WTC11 (cell line): Measurements from ENCODE around the gene HMX3. TPM values are rescaled to one million over a fixed set of nuclear protein-coding genes. Genes with fewer than 3 reads are reported as not detected.

ENCODE experiments used
- ATAC-seq: fragments of 200-7000 bp; cut with Tn5 transposase; 2 replicates; pipeline ENCODE4 v1.10.0; 2021; ENCODE audit warnings: mild to moderate bottlenecking, moderate library complexity
- CTCF ChIA-PET: fragments of 300-600 bp; sonication (Branson Sonifier 250); formaldehyde crosslinking; loops from one replicate; lab custom pipeline; 2021; ENCODE audit warnings: antibody characterized with exemption; lab: Charles Lee
- POLR2A ChIA-PET: fragments of 350-600 bp; sonication (Branson Sonifier 250); formaldehyde crosslinking; loops from one replicate; lab custom pipeline; 2021; ENCODE audit warnings: antibody characterized with exemption; lab: Charles Lee
- DNase-seq: peaks from one replicate; pipeline ENCODE4 v3.0.0; 2021; ENCODE audit warnings: low spot score
- H3K27ac Mint-ChIP-seq: 2 replicates; pipeline ENCODE4 v1.8.0; 2021; ENCODE audit warnings: mixed read lengths
- H3K27me3 Mint-ChIP-seq: 2 replicates; pipeline ENCODE4 v1.8.0; 2021; ENCODE audit warnings: low read depth, mild to moderate bottlenecking, moderate library complexity, mixed read lengths
- H3K36me3 Mint-ChIP-seq: 2 replicates; pipeline ENCODE4 v1.8.0; 2021; ENCODE audit warnings: mixed read lengths
- H3K4me1 Mint-ChIP-seq: 2 replicates; pipeline ENCODE4 v1.8.0; 2022; ENCODE audit warnings: mixed read lengths
- H3K4me3 Mint-ChIP-seq: 2 replicates; pipeline ENCODE4 v1.8.0; 2021; ENCODE audit warnings: mild to moderate bottlenecking, moderate library complexity, mixed read lengths
- H3K9me3 Mint-ChIP-seq: 2 replicates; pipeline ENCODE4 v1.8.0; 2021; ENCODE audit warnings: mixed read lengths
- AFF4 ChIP-seq: sonication (generic); formaldehyde crosslinking; IDR thresholded peaks from 2 replicates; pipeline ENCODE4 v1.8.1; 2023; ENCODE audit warnings: mild to moderate bottlenecking, missing genetic modification reagents, borderline replicate concordance
- CREM ChIP-seq: sonication (generic); formaldehyde crosslinking; IDR thresholded peaks from 2 replicates; pipeline ENCODE4 v1.8.1; 2022; ENCODE audit warnings: mild to moderate bottlenecking, missing genetic modification reagents, moderate library complexity
- ERG ChIP-seq: fragments of 250-450 bp; sonication (Bioruptor Pico); IDR thresholded peaks from 2 replicates; pipeline ENCODE4 v1.8.0; 2021; ENCODE audit warnings: mild to moderate bottlenecking
- ESRRA ChIP-seq: sonication (generic); formaldehyde crosslinking; IDR thresholded peaks from 2 replicates; pipeline ENCODE4 v1.8.1; 2022; ENCODE audit warnings: mild to moderate bottlenecking, missing genetic modification reagents, borderline replicate concordance
- FOXJ3 ChIP-seq: sonication (generic); formaldehyde crosslinking; IDR thresholded peaks from 2 replicates; pipeline ENCODE4 v1.9.0; 2021; ENCODE audit warnings: missing genetic modification reagents, mild to moderate bottlenecking, borderline replicate concordance
- GABPB1 ChIP-seq: sonication (generic); formaldehyde crosslinking; IDR thresholded peaks from 2 replicates; pipeline ENCODE4 v1.8.1; 2023; ENCODE audit warnings: mild to moderate bottlenecking, missing genetic modification reagents
- GRHL2 ChIP-seq: fragments of 250-450 bp; sonication (Bioruptor Pico); IDR thresholded peaks from 2 replicates; pipeline ENCODE4 v1.8.0; 2022; ENCODE audit warnings: mild to moderate bottlenecking, moderate library complexity; ENCODE audit not compliant: insufficient replicate concordance, severe bottlenecking
- JAZF1 ChIP-seq: fragments of 250-450 bp; sonication (Bioruptor Pico); IDR thresholded peaks from 2 replicates; pipeline ENCODE4 v1.9.0; 2021; ENCODE audit warnings: moderate library complexity, mild to moderate bottlenecking, inconsistent platforms
- NFE2L1 ChIP-seq: sonication (generic); formaldehyde crosslinking; IDR thresholded peaks from 2 replicates; pipeline ENCODE4 v1.8.1; 2023; ENCODE audit warnings: missing genetic modification reagents
- PRDM15 ChIP-seq: sonication (generic); formaldehyde crosslinking; IDR thresholded peaks from 2 replicates; pipeline ENCODE4 v1.8.0; 2022; ENCODE audit warnings: missing genetic modification reagents
- PRRX2 ChIP-seq: fragments of 250-450 bp; sonication (Bioruptor Pico); IDR thresholded peaks from 2 replicates; pipeline ENCODE4 v1.8.0; 2021; ENCODE audit warnings: mild to moderate bottlenecking
- RORB ChIP-seq: fragments of 250-450 bp; sonication (Bioruptor Pico); IDR thresholded peaks from 2 replicates; pipeline ENCODE4 v1.9.0; 2021; ENCODE audit warnings: mild to moderate bottlenecking
- SP1 ChIP-seq: sonication (generic); formaldehyde crosslinking; conservative IDR thresholded peaks from 2 replicates; pipeline ENCODE4 v1.8.1; 2022; ENCODE audit warnings: missing genetic modification reagents
- TEAD1 ChIP-seq: sonication (generic); formaldehyde crosslinking; IDR thresholded peaks from 2 replicates; pipeline ENCODE4 v1.8.0; 2022; ENCODE audit warnings: mild to moderate bottlenecking, missing genetic modification reagents
- TEAD4 ChIP-seq: sonication (generic); formaldehyde crosslinking; IDR thresholded peaks from 2 replicates; pipeline ENCODE4 v1.8.0; 2022; ENCODE audit warnings: mild to moderate bottlenecking, missing genetic modification reagents
- ZNF138 ChIP-seq: sonication (generic); formaldehyde crosslinking; conservative IDR thresholded peaks from 2 replicates; pipeline ENCODE4 v1.8.1; 2022; ENCODE audit warnings: mild to moderate bottlenecking, moderate library complexity, missing genetic modification reagents
- ZNF281 ChIP-seq: sonication (generic); formaldehyde crosslinking; IDR thresholded peaks from 2 replicates; pipeline ENCODE4 v1.8.0; 2023; ENCODE audit warnings: mild to moderate bottlenecking, missing genetic modification reagents
- ZNF416 ChIP-seq: fragments of 250-450 bp; sonication (Bioruptor Pico); IDR thresholded peaks from 2 replicates; pipeline ENCODE4 v1.9.0; 2021; ENCODE audit warnings: mild to moderate bottlenecking, inconsistent platforms
- ZNF671 ChIP-seq: fragments of 250-450 bp; sonication (Bioruptor Pico); IDR thresholded peaks from 2 replicates; pipeline ENCODE4 v1.8.0; 2021; ENCODE audit warnings: mild to moderate bottlenecking
- total RNA-seq: library from RNA; stranded (reverse); gene quantifications from 3 replicates; pipeline ENCODE4 v1.2.3, GENCODE V29; 2021

Gene HMX3
- total RNA-seq, 1 experiment from 2014 or later, result not detected

GRCh38 chr10:123132576-123133477 lies 2.9 kb upstream of the HMX3 start (continued):
- TF ChIP-seq ERG (CRISPR knock-in tag), result no peak
- TF ChIP-seq CREM (CRISPR knock-in tag), result 0 out of 2 replicates have a peak, but pooled peaks have one; percentile 8
- no peak for TF ChIP-seq ZNF671 (CRISPR knock-in tag)
- 0 out of 2 replicates have a peak, but pooled peaks have one; percentile 43 for TF ChIP-seq ZNF138

- H3K27ac Mint-ChIP-seq, result no peak overlapping the region
- peaks cover 29% of the 10 kb centered on the region for H3K4me1 Mint-ChIP-seq
- TF ChIP-seq GABPB1 (CRISPR knock-in tag) (no peak), PRDM15 (CRISPR knock-in tag) (0 out of 2 replicates have a peak, but pooled peaks have one; percentile 11), SP1 (no peak), RORB (no peak), GRHL2 (CRISPR knock-in tag) (no peak)
- POLR2A ChIA-PET, result interaction anchor here (0.5 to 1.8 kb wide), 3 partner anchors 17 to 1996 kb away, joined by 4 to 6 read pairs (median 4); partner anchors contain the start of gene BUB3
- no peaks in the 10 kb centered on the region for H3K36me3 Mint-ChIP-seq
- DNase-seq (no peak), ATAC-seq (peak; percentile 1; the same call in 1 of the 2 replicates)
- H3K4me3 Mint-ChIP-seq, result peak overlapping the region; percentile 75
- peaks cover 96% of the 10 kb centered on the region for H3K27me3 Mint-ChIP-seq
- CTCF ChIA-PET, result interaction anchor here (0.6 to 2.9 kb wide), 19 partner anchors 10 to 425 kb away, joined by 3 to 36 read pairs (median 4); partner anchors contain the start of gene BUB3
- no peaks in the 10 kb centered on the region for H3K9me3 Mint-ChIP-seq
Measured at GRCh38 chr10:123133541-123134342, 2.0 kb upstream of the HMX3 start.

GRCh38 chr10:123134343-123134914 lies 1.3 kb upstream of the HMX3 start:
- H3K9me3 Mint-ChIP-seq, result no peaks in the 10 kb centered on the region
- no peak for DNase-seq
- no peak overlapping the region for H3K27ac Mint-ChIP-seq
- H3K4me1 Mint-ChIP-seq, result peaks cover 36% of the 10 kb centered on the region
- H3K36me3 Mint-ChIP-seq, result no peaks in the 10 kb centered on the region
- POLR2A ChIA-PET, result interaction anchor here (1.0 to 1.8 kb wide), 2 partner anchors 16 to 19 kb away, joined by 4 to 6 read pairs; partner anchors contain the start of gene BUB3
- peak overlapping the region; percentile 75 for H3K4me3 Mint-ChIP-seq
- TF ChIP-seq ZNF281 (no peak), TEAD4 (CRISPR knock-in tag) (no peak), FOXJ3 (CRISPR knock-in tag) (no peak), ZNF416 (CRISPR knock-in tag) (no peak), ESRRA (CRISPR knock-in tag) (no peak), AFF4 (CRISPR knock-in tag) (no peak), TEAD1 (CRISPR knock-in tag) (no peak), JAZF1 (CRISPR knock-in tag) (no peak), NFE2L1 (no peak), PRRX2 (CRISPR knock-in tag) (no peak)
- peaks cover 97% of the 10 kb centered on the region for H3K27me3 Mint-ChIP-seq
- ATAC-seq, result no peak
- CTCF ChIA-PET, result interaction anchor here (0.6 to 2.9 kb wide), 11 partner anchors 11 to 424 kb away, joined by 3 to 36 read pairs (median 6); partner anchors contain the start of gene BUB3
